ENCODE measurements around the gene NUDCD2. TPM values are rescaled to one million over a fixed set of nuclear protein-coding genes. Genes with fewer than 3 reads are reported as not detected.
A peak's percentile ranks its signal among the peaks of the same experiment; 100 is the strongest.

Gene NUDCD2
- polyA plus RNA-seq, 4 donors = 4.1 to 22.2 (median 7.6) TPM

DNA sequence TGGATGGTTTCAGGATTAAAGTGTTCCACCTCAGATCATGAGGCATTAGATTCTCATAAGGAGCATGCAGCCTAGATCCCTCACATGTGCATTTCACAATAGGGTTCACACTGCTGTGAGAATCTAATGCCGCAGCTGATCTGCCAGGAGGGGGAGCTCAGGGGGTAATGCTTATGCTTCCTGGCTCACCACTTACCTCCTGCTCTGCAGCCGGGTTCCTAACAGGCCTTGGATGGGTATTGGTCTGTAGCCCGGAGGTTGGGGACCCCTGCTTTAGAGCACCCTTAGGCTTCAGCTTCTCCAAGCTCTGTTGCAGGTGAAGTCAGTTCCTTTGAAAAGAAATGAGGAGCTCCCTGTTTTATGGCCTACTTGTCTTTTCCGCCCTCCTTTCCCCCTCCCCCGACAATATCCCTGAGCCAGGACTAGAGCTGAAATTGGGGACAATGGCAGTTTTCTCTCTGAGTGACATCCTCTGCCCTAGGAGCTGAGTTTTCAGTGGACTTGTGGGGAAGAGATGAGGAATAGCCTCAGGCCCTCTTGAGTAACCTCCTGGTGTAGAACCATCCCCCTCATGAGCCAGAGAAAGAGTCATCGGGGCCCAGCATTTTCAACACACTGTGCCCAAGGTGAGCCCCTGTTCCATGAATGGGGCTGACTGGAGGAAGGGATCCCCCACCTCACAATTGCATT, 29.3 kb upstream of the NUDCD2 start:
- no peaks in the 10 kb centered on the region for H3K9me3 ChIP-seq (ENCODE audit: control insufficient read depth in 2 of 2, insufficient read depth in 1 of 2, low read depth in 1 of 2, low read length in 1 of 2)
- H3K4me1 ChIP-seq (ENCODE audit: control insufficient read depth in 3 of 3, insufficient read depth in 2 of 3, low read depth in 1 of 3, low read length in 2 of 3) = peaks cover 0 to 10% (median 0%) of the 10 kb centered on the region in 3 donors
- no peaks in the 10 kb centered on the region for H3K27me3 ChIP-seq (ENCODE audit: control insufficient read depth in 3 of 3, insufficient read depth in 3 of 3, low read length in 3 of 3)
- peaks cover 0 to 2% (median 0%) of the 10 kb centered on the region in 3 donors for H3K36me3 ChIP-seq (ENCODE audit: control insufficient read depth in 3 of 3, insufficient read depth in 2 of 3, low read depth in 1 of 3, low read length in 3 of 3)
- FAIRE-seq (no peak), DNase-seq (peak; percentile 20 to 48)
- WGBS, 3 donors = 91 to 93% (median 92%) methylated on average over 6 of the region's 6 CpGs
- peak overlapping the region in 1 of 3 donors; percentile 61 for H3K27ac ChIP-seq (ENCODE audit: low read depth in 1 of 3, low read length in 2 of 3)
- H3K4me3 ChIP-seq (ENCODE audit: low read depth in 1 of 3, low read length in 3 of 3) = no peak overlapping the region

DNA sequence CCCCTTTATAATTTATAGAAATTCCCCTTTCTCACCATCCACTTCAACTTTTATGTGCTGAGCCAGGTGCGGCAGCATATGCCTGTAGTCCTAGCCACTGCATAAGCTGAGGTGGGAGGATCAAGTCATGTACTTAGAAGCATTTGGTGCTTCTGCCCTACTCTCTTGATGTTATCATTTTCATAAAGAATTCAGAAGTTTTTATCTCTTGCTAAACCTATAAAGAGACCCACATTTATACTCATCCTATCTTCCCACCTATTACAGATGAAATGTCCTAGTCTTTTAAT, 19.0 kb upstream of the NUDCD2 start:
- DNase-seq (no peak), FAIRE-seq (no peak)
- 93 to 100% (median 100%) methylated on average over 1 of the region's 1 CpG for WGBS, 3 donors
- no peaks in the 10 kb centered on the region for H3K27me3 ChIP-seq (ENCODE audit: control insufficient read depth in 3 of 3, insufficient read depth in 3 of 3, low read length in 3 of 3)
- H3K4me3 ChIP-seq (ENCODE audit: low read depth in 1 of 3, low read length in 3 of 3) = no peak overlapping the region
- peaks cover 0 to 2% (median 0%) of the 10 kb centered on the region in 3 donors for H3K4me1 ChIP-seq (ENCODE audit: control insufficient read depth in 3 of 3, insufficient read depth in 2 of 3, low read depth in 1 of 3, low read length in 2 of 3)
- peaks cover 0 to 12% (median 0%) of the 10 kb centered on the region in 3 donors for H3K36me3 ChIP-seq (ENCODE audit: control insufficient read depth in 3 of 3, insufficient read depth in 2 of 3, low read depth in 1 of 3, low read length in 3 of 3)
- no peak overlapping the region for H3K27ac ChIP-seq (ENCODE audit: low read depth in 1 of 3, low read length in 2 of 3)
- H3K9me3 ChIP-seq (ENCODE audit: control insufficient read depth in 2 of 2, insufficient read depth in 1 of 2, low read depth in 1 of 2, low read length in 1 of 2) = no peaks in the 10 kb centered on the region

DNA sequence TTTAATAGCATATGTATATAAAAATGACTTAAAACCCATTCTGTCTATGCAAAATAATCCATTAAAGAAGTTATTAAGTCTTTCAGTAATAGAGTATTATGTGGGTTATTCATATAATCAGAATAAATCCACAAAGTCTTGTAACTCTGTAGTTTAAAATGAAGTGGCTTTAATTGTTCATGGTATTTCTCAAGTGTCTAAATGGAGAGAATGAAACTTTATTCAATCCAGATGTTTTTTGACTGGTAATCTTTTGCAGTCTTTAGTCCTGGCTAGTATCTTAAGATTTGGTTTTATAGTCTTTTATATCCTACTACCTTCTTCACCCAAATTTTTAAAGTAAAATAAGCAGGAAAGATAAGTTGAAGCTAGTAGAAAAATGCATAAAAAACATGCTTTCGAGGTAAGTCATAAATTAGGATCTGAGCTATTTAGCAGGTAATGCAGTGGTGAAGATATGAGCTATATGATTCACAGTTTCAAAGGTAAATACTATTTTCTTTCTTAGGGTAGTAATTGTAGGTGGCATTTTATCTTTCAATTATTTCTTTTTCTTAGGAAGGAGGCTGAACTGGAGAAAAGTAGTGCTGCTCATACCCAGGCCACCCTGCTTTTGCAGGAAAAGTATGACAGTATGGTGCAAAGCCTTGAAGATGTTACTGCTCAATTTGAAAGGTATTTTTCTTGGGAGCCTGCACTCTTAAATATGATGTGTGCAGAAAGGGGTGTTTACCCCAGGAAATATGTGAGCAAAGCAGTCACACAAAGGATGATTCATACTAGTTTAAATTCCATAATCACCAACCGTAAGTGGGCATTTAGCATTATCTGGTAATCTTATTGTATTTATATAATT, 18.5 kb upstream of the NUDCD2 start:
- FAIRE-seq (no peak), DNase-seq (no peak)
- WGBS, 3 donors = 67 to 83% (median 78%) methylated on average over 2 of the region's 2 CpGs
- no peaks in the 10 kb centered on the region for H3K9me3 ChIP-seq (ENCODE audit: control insufficient read depth in 2 of 2, insufficient read depth in 1 of 2, low read depth in 1 of 2, low read length in 1 of 2)
- peaks cover 0 to 2% (median 0%) of the 10 kb centered on the region in 3 donors for H3K4me1 ChIP-seq (ENCODE audit: control insufficient read depth in 3 of 3, insufficient read depth in 2 of 3, low read depth in 1 of 3, low read length in 2 of 3)
- H3K27ac ChIP-seq (ENCODE audit: low read depth in 1 of 3, low read length in 2 of 3) = no peak overlapping the region
- peaks cover 0 to 12% (median 0%) of the 10 kb centered on the region in 3 donors for H3K36me3 ChIP-seq (ENCODE audit: control insufficient read depth in 3 of 3, insufficient read depth in 2 of 3, low read depth in 1 of 3, low read length in 3 of 3)
- H3K27me3 ChIP-seq (ENCODE audit: control insufficient read depth in 3 of 3, insufficient read depth in 3 of 3, low read length in 3 of 3) = no peaks in the 10 kb centered on the region
- no peak overlapping the region for H3K4me3 ChIP-seq (ENCODE audit: low read depth in 1 of 3, low read length in 3 of 3)

DNA sequence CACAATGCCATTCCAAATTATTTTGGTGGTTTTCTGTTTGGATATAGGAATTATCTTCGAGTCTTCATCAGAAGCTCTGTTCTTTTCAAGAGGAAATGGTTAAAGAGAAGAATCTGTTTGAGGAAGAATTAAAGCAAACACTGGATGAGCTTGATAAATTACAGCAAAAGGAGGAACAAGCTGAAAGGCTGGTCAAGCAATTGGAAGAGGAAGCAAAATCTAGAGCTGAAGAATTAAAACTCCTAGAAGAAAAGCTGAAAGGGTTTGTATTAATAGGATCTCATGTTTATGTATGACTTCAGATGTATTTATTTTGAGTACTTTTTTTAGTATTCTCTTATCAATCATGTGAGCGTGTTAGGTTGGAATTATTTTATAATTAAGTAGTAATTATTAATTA, 15.5 kb upstream of the NUDCD2 start:
- H3K36me3 ChIP-seq (ENCODE audit: control insufficient read depth in 3 of 3, insufficient read depth in 2 of 3, low read depth in 1 of 3, low read length in 3 of 3) = peaks cover 0 to 13% (median 0%) of the 10 kb centered on the region in 3 donors
- no peak overlapping the region for H3K27ac ChIP-seq (ENCODE audit: low read depth in 1 of 3, low read length in 2 of 3)
- no peak for FAIRE-seq
- no peak overlapping the region for H3K4me3 ChIP-seq (ENCODE audit: low read depth in 1 of 3, low read length in 3 of 3)
- 86 to 91% (median 88%) methylated on average over 2 of the region's 2 CpGs for WGBS, 3 donors
- no peak for DNase-seq
- H3K27me3 ChIP-seq (ENCODE audit: control insufficient read depth in 3 of 3, insufficient read depth in 3 of 3, low read length in 3 of 3) = no peaks in the 10 kb centered on the region
- no peaks in the 10 kb centered on the region for H3K9me3 ChIP-seq (ENCODE audit: control insufficient read depth in 2 of 2, insufficient read depth in 1 of 2, low read depth in 1 of 2, low read length in 1 of 2)
- peaks cover 0 to 2% (median 0%) of the 10 kb centered on the region in 3 donors for H3K4me1 ChIP-seq (ENCODE audit: control insufficient read depth in 3 of 3, insufficient read depth in 2 of 3, low read depth in 1 of 3, low read length in 2 of 3)

DNA sequence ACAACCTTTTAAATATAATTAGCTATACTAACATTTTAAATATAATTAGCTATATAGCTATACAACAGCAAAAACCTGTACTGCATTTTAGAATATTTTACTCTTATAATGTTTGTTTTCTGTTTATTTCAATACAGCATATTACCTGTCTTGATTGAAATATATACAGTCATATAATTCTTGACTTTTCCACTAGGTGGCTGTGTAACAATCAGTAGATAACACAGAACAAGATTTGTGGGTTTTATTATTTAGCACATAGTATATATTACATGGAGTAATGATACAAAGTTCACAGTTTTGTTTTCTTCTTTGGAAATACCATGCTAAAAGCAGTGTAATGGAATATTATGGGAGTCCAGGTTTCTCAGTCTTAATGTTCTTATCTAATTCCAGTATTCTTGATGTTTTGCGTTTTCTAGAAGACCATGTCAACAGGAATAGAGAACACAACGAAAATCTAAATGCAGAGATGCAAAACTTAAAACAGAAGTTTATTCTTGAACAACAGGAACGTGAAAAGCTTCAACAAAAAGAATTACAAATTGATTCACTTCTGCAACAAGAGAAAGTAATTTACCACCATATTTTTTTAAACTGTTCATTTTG, 13.8 kb upstream of the NUDCD2 start:
- Histone ChIP-seq H3K4me3 (ENCODE audit: low read depth in 1 of 3, low read length in 3 of 3) (no peak overlapping the region), H3K27ac (ENCODE audit: low read depth in 1 of 3, low read length in 2 of 3) (no peak overlapping the region), H3K27me3 (ENCODE audit: control insufficient read depth in 3 of 3, insufficient read depth in 3 of 3, low read length in 3 of 3) (no peaks in the 10 kb centered on the region), H3K4me1 (ENCODE audit: control insufficient read depth in 3 of 3, insufficient read depth in 2 of 3, low read depth in 1 of 3, low read length in 2 of 3) (peaks cover 0 to 2% (median 0%) of the 10 kb centered on the region in 3 donors), H3K9me3 (ENCODE audit: control insufficient read depth in 2 of 2, insufficient read depth in 1 of 2, low read depth in 1 of 2, low read length in 1 of 2) (no peaks in the 10 kb centered on the region), H3K36me3 (ENCODE audit: control insufficient read depth in 3 of 3, insufficient read depth in 2 of 3, low read depth in 1 of 3, low read length in 3 of 3) (peaks cover 0 to 13% (median 0%) of the 10 kb centered on the region in 3 donors)
- 89 to 95% (median 95%) methylated on average over 3 of the region's 3 CpGs for WGBS, 3 donors
- peak; percentile 47 to 52 for DNase-seq
- FAIRE-seq = peak; percentile 93

DNA sequence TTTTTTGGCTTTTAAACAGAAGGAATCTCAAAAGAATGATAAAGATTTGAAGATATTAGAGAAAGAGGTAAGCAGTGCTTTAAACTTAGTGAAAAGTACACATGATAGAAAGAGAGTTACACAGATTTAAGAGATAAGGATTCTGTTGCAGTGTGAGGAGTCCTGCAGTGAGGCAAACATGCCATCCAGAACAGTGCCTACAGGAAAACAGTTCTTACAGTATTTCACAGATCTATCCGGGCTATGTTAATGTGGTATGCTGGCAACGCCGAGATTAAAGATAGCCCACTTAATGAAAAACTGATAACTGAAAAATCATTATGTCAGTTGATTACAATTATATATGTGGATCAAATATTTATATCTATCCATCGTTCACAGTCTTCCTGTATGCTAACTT, 7.8 kb upstream of the NUDCD2 start:
- no peaks in the 10 kb centered on the region for H3K27me3 ChIP-seq (ENCODE audit: control insufficient read depth in 3 of 3, insufficient read depth in 3 of 3, low read length in 3 of 3)
- 88 to 95% (median 90%) methylated on average over 4 of the region's 4 CpGs for WGBS, 3 donors
- FAIRE-seq = no peak
- H3K4me3 ChIP-seq (ENCODE audit: low read depth in 1 of 3, low read length in 3 of 3) = no peak overlapping the region
- no peak overlapping the region for H3K27ac ChIP-seq (ENCODE audit: low read depth in 1 of 3, low read length in 2 of 3)
- H3K9me3 ChIP-seq (ENCODE audit: control insufficient read depth in 2 of 2, insufficient read depth in 1 of 2, low read depth in 1 of 2, low read length in 1 of 2) = no peaks in the 10 kb centered on the region
- no peaks in the 10 kb centered on the region for H3K4me1 ChIP-seq (ENCODE audit: control insufficient read depth in 3 of 3, insufficient read depth in 2 of 3, low read depth in 1 of 3, low read length in 2 of 3)
- peaks cover 0 to 12% (median 0%) of the 10 kb centered on the region in 3 donors for H3K36me3 ChIP-seq (ENCODE audit: control insufficient read depth in 3 of 3, insufficient read depth in 2 of 3, low read depth in 1 of 3, low read length in 3 of 3)
- DNase-seq = no peak

DNA sequence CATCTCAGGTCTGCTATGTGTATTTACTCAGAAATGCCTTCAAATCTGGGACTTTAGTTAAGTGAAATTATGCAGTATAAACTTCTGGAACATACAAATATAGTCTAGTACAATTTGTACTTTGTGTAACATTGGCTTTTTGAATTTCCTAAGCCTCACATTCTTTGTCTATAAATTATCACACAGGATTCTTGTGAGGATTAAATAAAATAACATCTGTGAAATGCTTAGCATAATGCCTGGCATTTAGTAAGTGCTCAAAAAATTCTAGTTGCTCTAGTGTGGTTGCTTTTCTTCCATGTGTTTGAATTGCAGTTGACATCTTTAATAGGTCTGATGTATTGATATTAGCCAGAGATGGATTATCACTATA, 3.1 kb upstream of the NUDCD2 start:
- Histone ChIP-seq H3K27me3 (ENCODE audit: control insufficient read depth in 3 of 3, insufficient read depth in 3 of 3, low read length in 3 of 3) (no peaks in the 10 kb centered on the region), H3K27ac (ENCODE audit: low read depth in 1 of 3, low read length in 2 of 3) (no peak overlapping the region), H3K4me1 (ENCODE audit: control insufficient read depth in 3 of 3, insufficient read depth in 2 of 3, low read depth in 1 of 3, low read length in 2 of 3) (peaks cover 0 to 2% (median 0%) of the 10 kb centered on the region in 3 donors), H3K9me3 (ENCODE audit: control insufficient read depth in 2 of 2, insufficient read depth in 1 of 2, low read depth in 1 of 2, low read length in 1 of 2) (no peaks in the 10 kb centered on the region), H3K4me3 (ENCODE audit: low read depth in 1 of 3, low read length in 3 of 3) (no peak overlapping the region), H3K36me3 (ENCODE audit: control insufficient read depth in 3 of 3, insufficient read depth in 2 of 3, low read depth in 1 of 3, low read length in 3 of 3) (peaks cover 0 to 5% (median 0%) of the 10 kb centered on the region in 3 donors)
- no peak for FAIRE-seq
- DNase-seq = no peak

DNA sequence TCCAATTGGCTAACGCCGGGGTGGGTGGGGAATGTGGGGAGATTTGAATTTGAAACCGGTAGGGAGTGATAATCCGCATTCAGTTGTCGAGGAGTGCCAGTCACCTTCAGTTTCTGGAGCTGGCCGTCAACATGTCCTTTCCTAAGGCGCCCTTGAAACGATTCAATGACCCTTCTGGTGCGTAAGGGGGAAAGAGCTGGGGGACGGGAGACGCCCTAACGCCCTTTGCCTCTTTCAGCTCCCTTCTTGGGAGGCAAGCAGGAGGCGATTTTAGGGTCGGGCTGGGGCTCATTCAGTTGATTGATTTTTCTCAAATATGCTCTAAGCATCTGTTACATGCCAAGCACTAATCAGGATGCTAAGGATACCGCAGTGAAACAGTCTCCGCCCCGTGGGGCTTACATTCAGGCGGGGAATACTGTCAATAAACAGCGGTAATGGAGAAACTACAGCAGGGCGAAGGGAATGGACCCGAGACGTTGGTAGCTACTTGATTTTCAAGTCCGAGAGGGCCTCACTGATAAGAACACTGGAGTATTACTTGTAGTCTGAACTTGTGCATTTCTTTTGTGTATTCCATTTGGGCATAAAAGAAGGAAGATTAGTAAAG, 765 bp upstream of the NUDCD2 start, which contains the start of gene HMMR:
HMMR (plus strand) TSS at position 71 of the 610 bp plus-strand sequence; CDS start at position 132, 61 bp downstream.
- Histone ChIP-seq H3K27me3 (ENCODE audit: control insufficient read depth in 3 of 3, insufficient read depth in 3 of 3, low read length in 3 of 3) (no peaks in the 10 kb centered on the region), H3K36me3 (ENCODE audit: control insufficient read depth in 3 of 3, insufficient read depth in 2 of 3, low read depth in 1 of 3, low read length in 3 of 3) (peaks cover 0 to 5% (median 0%) of the 10 kb centered on the region in 3 donors), H3K9me3 (ENCODE audit: control insufficient read depth in 2 of 2, insufficient read depth in 1 of 2, low read depth in 1 of 2, low read length in 1 of 2) (no peaks in the 10 kb centered on the region), H3K27ac (ENCODE audit: low read depth in 1 of 3, low read length in 2 of 3) (peak within 1 kb of the TSS; percentile 88 to 99 (median 93)), H3K4me3 (ENCODE audit: low read depth in 1 of 3, low read length in 3 of 3) (peak within 1 kb of the TSS; percentile 58 to 87 (median 73)), H3K4me1 (ENCODE audit: control insufficient read depth in 3 of 3, insufficient read depth in 2 of 3, low read depth in 1 of 3, low read length in 2 of 3) (peaks cover 0 to 2% (median 0%) of the 10 kb centered on the region in 3 donors)
- WGBS, 3 donors = 0 to 1% (median 1%) methylated on average over 23 of the region's 23 CpGs
- DNase-seq = no peak
- FAIRE-seq = no peak

All from small intestine (tissue), 7 donors.